IPS-NIHi7 (cell line): ENCODE measurements around the gene PSMC5.
"Not testable (repeated sequence)": the region's sequence is repeated elsewhere in the genome, so short reads cannot be mapped to it uniquely, and the experiment has no call there.

Source experiments
- DNase-seq: peaks from one replicate; pipeline ENCODE4 v3.0.0; 2012; ENCODE audit warnings: mixed read lengths; ENCODE audit errors: extremely low spot score

Gene PSMC5

GRCh38 chr17:63838631-63839171 lies 11.5 kb downstream of the PSMC5 start:
- no peak for DNase-seq

- no peak for DNase-seq
Measured at GRCh38 chr17:63840591-63841349, 13.5 kb downstream of the PSMC5 start.

GRCh38 chr17:63841350-63842172 lies 14.3 kb downstream of the PSMC5 start:
- DNase-seq = no peak

GRCh38 chr17:63842173-63842539 lies 14.9 kb downstream of the PSMC5 start:
- no peak for DNase-seq

GRCh38 chr17:63842540-63843386 lies 15.5 kb downstream of the PSMC5 start, which contains the start of gene SMARCD2:
Gene SMARCD2, minus strand, starts transcription at chr17:63842685. Its CDS starts 11 bp downstream, at chr17:63842674.
- DNase-seq = peak; percentile 96

GRCh38 chr17:63843387-63843888 lies 16.2 kb downstream of the PSMC5 start:
- DNase-seq = not testable (repeated sequence)

- DNase-seq = no peak
Measured at GRCh38 chr17:63843910-63844677, 16.9 kb downstream of the PSMC5 start.

- no peak for DNase-seq
Measured at GRCh38 chr17:63845509-63845908, 18.3 kb downstream of the PSMC5 start.

GRCh38 chr17:63847525-63848249 lies 20.5 kb downstream of the PSMC5 start:
- DNase-seq = no peak

GRCh38 chr17:63848834-63849689 lies 21.8 kb downstream of the PSMC5 start:
- DNase-seq = peak; percentile 96

- no peak for DNase-seq
Measured at GRCh38 chr17:63850401-63850800, 23.2 kb downstream of the PSMC5 start.

- no peak for DNase-seq
Measured at GRCh38 chr17:63853260-63853659, 26.0 kb downstream of the PSMC5 start.

- no peak for DNase-seq
Measured at GRCh38 chr17:63854709-63855108, 27.5 kb downstream of the PSMC5 start.

GRCh38 chr17:63855185-63855584 lies 28.0 kb downstream of the PSMC5 start:
- DNase-seq = no peak

- DNase-seq = not testable (repeated sequence)
Measured at GRCh38 chr17:63856425-63856824, 29.2 kb downstream of the PSMC5 start.

GRCh38 chr17:63859257-63859656 lies 32.0 kb downstream of the PSMC5 start:
- DNase-seq = no peak

- DNase-seq = not testable (repeated sequence)
Measured at GRCh38 chr17:63866625-63867024, 39.4 kb downstream of the PSMC5 start.

GRCh38 chr17:63869491-63870291 lies 42.5 kb downstream of the PSMC5 start:
- not testable (repeated sequence) for DNase-seq
